Small intestine (tissue), 7 donors: ENCODE data around the gene MAD2L2. TPM values are rescaled to one million over a fixed set of nuclear protein-coding genes. Genes with fewer than 3 reads are reported as not detected.

ENCODE experiments used
- DNase-seq, 2 donors: peaks; one replicate each; pipeline versions ENCODE4 v3.0.0 to v3.0.0-alpha.2; 2013
- FAIRE-seq: peaks from 2 replicates; lab custom pipeline; 2012; peaks lifted over from hg19 to GRCh38; lab: Jason Lieb, UNC
- H3K27ac ChIP-seq, 3 donors: one replicate each; pipeline ENCODE4 v1.5.1; 2013; ENCODE audit warnings: low read length in 2 of 3, mild to moderate bottlenecking in 2 of 3, control low read depth in 1 of 3, inconsistent platforms in 1 of 3, low read depth in 1 of 3, moderate library complexity in 1 of 3
- H3K27me3 ChIP-seq, 3 donors: one replicate each; pipeline ENCODE4 v1.6.1; 2013; ENCODE audit warnings: low read length in 3 of 3, inconsistent platforms in 1 of 3; ENCODE audit not compliant: control insufficient read depth in 3 of 3, insufficient read depth in 3 of 3
- H3K36me3 ChIP-seq, 3 donors: one replicate each; pipeline ENCODE4 v1.6.1; 2013; ENCODE audit warnings: low read length in 3 of 3, inconsistent platforms in 1 of 3, low read depth in 1 of 3, mild to moderate bottlenecking in 1 of 3, moderate library complexity in 1 of 3; ENCODE audit not compliant: control insufficient read depth in 3 of 3, insufficient read depth in 2 of 3
- H3K4me1 ChIP-seq, 3 donors: one replicate each; pipeline ENCODE4 v1.6.1; 2013; ENCODE audit warnings: low read length in 2 of 3, inconsistent platforms in 1 of 3, low read depth in 1 of 3, mild to moderate bottlenecking in 1 of 3, moderate library complexity in 1 of 3; ENCODE audit not compliant: control insufficient read depth in 3 of 3, insufficient read depth in 2 of 3
- H3K4me3 ChIP-seq, 3 donors: one replicate each; pipeline ENCODE4 v1.5.1; 2013; ENCODE audit warnings: low read length in 3 of 3, control low read depth in 1 of 3, inconsistent platforms in 1 of 3, low read depth in 1 of 3, mild to moderate bottlenecking in 1 of 3, moderate library complexity in 1 of 3
- H3K9me3 ChIP-seq, 2 donors: one replicate each; pipeline ENCODE4 v1.6.1; 2013; ENCODE audit warnings: low read depth in 1 of 2, low read length in 1 of 2; ENCODE audit not compliant: control insufficient read depth in 2 of 2, insufficient read depth in 1 of 2
- WGBS, 3 donors: extraction: QIAGEN DNeasy Blood & Tissue Kit; methylation state at CpG; one replicate each; pipeline ENCODE4 v1.1.7; 2013; 5-methylcytosine and 5-hydroxymethylcytosine counted together
- polyA plus RNA-seq, 4 donors: library from polyadenylated mRNA; stranded (reverse) in 3 of 4; unstranded in 1 of 4; fragments of 200-250 nt in 3 of 4; fragments of 120-200 nt in 1 of 4; gene quantifications; one replicate each; pipeline versions ENCODE4 v1.2.1 to v1.2.3, GENCODE V29; 2013
- donor health status: healthy with polysubstance abuse.
- donor health status: control.
- donor health status: control.
- donor health status: Bipolar disorder and iron deficiency.
- donor health status: healthy.

Gene MAD2L2
- polyA plus RNA-seq, 4 donors = 17.2 to 34.6 (median 27.6) TPM

DNA sequence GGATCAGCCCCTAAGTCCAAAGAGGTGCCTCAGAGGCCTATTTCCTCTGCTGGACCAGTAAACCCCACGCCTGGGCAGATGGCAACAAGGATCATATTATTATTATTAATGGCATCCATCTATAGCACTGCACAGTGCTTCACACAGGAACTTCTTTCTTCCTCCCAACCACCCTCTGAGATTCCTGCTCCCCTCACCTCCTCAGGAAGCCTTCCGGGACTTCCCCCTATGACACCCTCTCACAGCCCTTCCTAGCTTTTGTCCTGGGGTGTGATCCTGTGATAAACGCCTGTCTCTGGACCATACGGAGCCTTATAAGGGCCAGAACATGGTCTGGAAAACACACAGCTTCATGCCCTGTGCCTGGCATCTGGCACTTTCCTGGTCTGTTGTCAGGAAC, 29.9 kb downstream of the MAD2L2 start:
- no peak for FAIRE-seq
- Histone ChIP-seq H3K27ac (no peak overlapping the region), H3K27me3 (peaks cover 0 to 20% (median 0%) of the 10 kb centered on the region in 3 donors), H3K4me1 (peaks cover 0 to 55% (median 7%) of the 10 kb centered on the region in 3 donors), H3K9me3 (no peaks in the 10 kb centered on the region), H3K36me3 (peaks cover 0 to 38% (median 0%) of the 10 kb centered on the region in 3 donors), H3K4me3 (no peak overlapping the region)
- WGBS, 3 donors = 85 to 94% (median 90%) methylated on average over 4 of the region's 4 CpGs
- DNase-seq = no peak

DNA sequence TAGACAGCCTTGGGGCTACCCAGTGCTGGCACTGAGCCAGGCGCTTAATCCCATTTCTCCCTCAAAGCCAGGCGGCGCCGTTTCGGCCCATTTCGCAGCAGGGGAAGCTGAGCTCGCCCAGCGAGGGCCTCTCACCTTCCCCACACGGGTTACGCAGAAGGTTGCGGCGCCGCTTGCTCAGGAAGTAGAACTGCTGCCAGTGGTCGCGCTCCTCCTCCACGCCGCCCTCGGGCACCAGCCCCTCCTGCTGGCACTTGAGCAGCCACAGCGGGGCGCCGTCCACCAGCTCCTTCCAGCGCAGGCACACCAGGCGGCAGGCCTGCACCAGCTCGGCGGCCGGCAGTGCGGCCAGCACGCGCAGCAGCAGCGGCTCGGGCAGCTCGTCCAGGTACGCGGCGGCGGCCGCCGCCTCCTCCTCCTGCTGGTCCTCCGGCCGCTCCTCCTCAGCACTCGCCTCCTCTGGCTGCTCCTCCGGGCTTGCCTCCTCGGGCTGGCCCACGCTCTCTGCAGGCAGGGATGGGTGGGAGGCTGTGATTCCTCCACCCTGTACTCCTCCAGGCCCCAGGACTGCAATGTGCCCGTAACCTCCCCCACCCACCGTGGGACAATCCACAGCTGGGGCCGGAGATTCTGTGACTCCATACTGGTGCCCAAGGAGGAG, 30.5 kb downstream of the MAD2L2 start:
- Histone ChIP-seq H3K4me3 (peak overlapping the region in 1 of 3 donors; percentile 12), H3K27me3 (peaks cover 0 to 20% (median 0%) of the 10 kb centered on the region in 3 donors), H3K36me3 (peaks cover 0 to 39% (median 0%) of the 10 kb centered on the region in 3 donors), H3K9me3 (no peaks in the 10 kb centered on the region), H3K4me1 (peaks cover 0 to 50% (median 3%) of the 10 kb centered on the region in 3 donors), H3K27ac (no peak overlapping the region)
- no peak for FAIRE-seq
- DNase-seq = peak; percentile 59 to 81
- WGBS, 3 donors = 29 to 32% (median 29%) methylated on average over 29 to 47 of the region's 47 CpGs

DNA sequence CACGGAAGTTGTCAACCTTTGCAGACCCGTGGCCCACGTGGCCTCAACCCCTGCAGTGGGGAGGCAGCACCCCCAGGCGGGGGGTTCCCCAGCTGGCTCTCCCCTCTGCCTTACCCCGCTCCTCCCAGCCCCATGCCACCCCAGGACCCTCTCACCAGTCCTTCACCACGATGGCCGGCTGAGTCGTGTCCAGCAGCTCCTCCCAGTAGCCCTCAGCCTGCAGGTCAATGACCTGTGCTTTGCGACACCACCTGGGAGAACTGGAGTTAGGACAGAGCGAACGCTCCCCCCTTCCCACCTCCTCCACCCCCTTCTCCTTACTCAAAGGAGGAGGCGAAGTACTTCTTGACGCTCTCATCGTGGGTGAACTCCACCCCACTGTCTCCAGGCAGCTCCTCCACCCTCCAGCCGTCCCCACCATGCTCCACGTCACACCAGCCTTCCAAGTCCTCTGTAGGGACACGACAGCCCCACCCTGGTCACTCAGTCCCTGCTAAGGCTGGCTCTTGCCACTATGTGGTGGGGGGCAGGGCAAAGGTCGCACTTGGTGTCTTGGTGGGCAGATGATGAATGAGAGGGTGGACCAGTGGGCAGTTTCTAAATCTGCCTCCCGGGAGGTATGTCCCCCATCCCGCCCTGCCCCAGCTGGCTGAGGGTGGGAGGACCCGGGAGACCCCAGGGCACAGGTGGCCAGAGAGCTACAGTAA, 31.2 kb downstream of the MAD2L2 start:
- 32 to 50% (median 46%) methylated on average over 21 of the region's 21 CpGs for WGBS, 3 donors
- Histone ChIP-seq H3K9me3 (no peaks in the 10 kb centered on the region), H3K27me3 (peaks cover 0 to 20% (median 0%) of the 10 kb centered on the region in 3 donors), H3K27ac (no peak overlapping the region), H3K4me1 (peaks cover 0 to 47% (median 0%) of the 10 kb centered on the region in 3 donors), H3K4me3 (no peak overlapping the region), H3K36me3 (peaks cover 0 to 39% (median 0%) of the 10 kb centered on the region in 3 donors)
- peak in 1 of 2 donors; percentile 34 for DNase-seq
- FAIRE-seq = no peak

DNA sequence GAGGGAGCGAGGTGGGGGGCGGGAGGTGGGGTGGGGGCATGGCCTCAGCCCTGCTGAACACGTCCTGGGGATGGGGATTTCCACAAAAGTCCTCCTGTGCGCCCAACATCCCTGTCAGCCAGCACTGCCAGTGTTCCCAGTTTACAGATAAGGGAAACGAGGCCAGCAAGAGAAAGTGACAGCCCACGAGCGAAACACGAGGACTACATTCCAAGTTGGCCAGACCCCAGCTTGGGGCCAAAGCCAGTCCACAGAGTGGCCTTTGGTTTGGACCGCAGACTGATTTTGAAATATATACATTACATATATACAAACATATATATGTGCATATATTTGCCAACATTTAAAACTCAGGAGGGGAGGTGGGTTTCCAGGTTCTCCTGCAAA, 31.7 kb downstream of the MAD2L2 start:
- no peak for DNase-seq
- Histone ChIP-seq H3K27me3 (peaks cover 0 to 18% (median 0%) of the 10 kb centered on the region in 3 donors), H3K27ac (no peak overlapping the region), H3K4me3 (no peak overlapping the region), H3K4me1 (peaks cover 0 to 47% (median 0%) of the 10 kb centered on the region in 3 donors), H3K9me3 (no peaks in the 10 kb centered on the region), H3K36me3 (peaks cover 0 to 39% (median 0%) of the 10 kb centered on the region in 3 donors)
- 16 to 28% (median 23%) methylated on average over 7 to 9 of the region's 9 CpGs for WGBS, 3 donors
- no peak for FAIRE-seq

DNA sequence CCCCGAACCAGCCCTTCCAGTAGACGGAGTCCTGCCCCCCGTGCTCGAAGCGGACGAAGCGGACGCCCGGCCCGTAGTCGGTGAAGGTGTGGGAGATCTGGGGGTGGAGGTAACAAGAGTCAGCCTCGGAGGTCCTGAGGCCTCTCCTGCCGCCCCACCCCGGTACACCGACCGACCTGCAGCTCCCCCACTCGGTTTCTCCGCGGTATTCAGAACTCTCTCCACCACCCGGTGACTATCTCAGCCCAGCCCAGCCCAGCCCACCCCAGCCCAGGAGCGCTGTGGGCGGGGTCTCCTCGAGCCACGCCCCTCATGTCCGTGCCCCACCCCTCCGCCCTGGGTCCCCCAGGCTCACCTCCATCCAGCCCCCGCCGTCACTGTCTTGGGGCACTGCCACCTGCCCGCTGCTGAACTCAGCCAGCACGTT, 32.2 kb downstream of the MAD2L2 start:
- Histone ChIP-seq H3K4me1 (peaks cover 0 to 43% (median 0%) of the 10 kb centered on the region in 3 donors), H3K36me3 (peaks cover 0 to 39% (median 0%) of the 10 kb centered on the region in 3 donors), H3K27me3 (peaks cover 0 to 18% (median 0%) of the 10 kb centered on the region in 3 donors), H3K9me3 (no peaks in the 10 kb centered on the region), H3K4me3 (peak overlapping the region in 1 of 3 donors; percentile 4), H3K27ac (no peak overlapping the region)
- WGBS, 3 donors = 1 to 21% (median 12%) methylated on average over 27 to 30 of the region's 30 CpGs
- DNase-seq (peak; percentile 43 to 57), FAIRE-seq (no peak)

DNA sequence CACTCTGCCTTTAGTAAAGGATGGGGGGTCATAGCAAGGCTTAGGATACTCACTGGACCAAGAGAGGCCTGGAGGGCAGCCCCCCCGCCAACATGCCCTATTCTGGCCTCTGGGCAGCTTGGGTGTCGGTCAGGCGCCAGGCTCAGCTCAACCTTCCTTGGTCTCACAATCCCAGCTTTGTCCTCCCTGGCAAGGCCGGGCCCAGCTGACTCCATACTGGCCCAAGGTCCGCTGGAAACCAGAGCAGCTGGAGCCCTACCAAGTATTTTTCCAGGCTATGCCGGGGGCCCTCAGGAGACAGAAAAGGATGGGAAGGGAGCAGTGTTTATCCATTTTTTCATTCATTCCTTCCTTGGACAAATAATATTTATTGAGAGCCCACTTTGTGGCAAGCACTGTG, 32.9 kb downstream of the MAD2L2 start:
- Histone ChIP-seq H3K4me1 (peaks cover 0 to 40% (median 0%) of the 10 kb centered on the region in 3 donors), H3K4me3 (no peak overlapping the region), H3K36me3 (peaks cover 0 to 39% (median 0%) of the 10 kb centered on the region in 3 donors), H3K27me3 (peaks cover 0 to 18% (median 0%) of the 10 kb centered on the region in 3 donors), H3K9me3 (no peaks in the 10 kb centered on the region), H3K27ac (no peak overlapping the region)
- 46 to 65% (median 63%) methylated on average over 6 of the region's 6 CpGs for WGBS, 3 donors
- DNase-seq (no peak), FAIRE-seq (no peak)

DNA sequence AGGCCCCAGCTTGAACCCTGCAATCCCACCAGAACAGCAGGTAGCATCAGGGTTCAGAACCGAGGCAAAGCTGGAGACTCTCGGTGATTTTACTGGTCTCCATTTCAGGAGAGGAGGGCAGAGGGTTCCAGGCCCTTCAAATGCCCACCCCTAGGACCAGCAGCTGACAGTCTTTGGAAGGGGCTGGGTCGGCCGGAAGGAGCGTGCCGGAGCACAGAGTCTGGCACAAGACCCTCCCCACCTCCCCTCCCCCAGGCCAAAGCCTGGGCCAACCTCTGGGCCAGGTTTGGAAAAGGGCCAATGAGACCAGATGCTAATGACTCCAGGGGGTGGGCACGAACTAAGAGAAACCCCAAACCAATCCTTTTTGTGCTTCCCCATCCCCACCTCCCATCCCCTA, 33.6 kb downstream of the MAD2L2 start:
- Histone ChIP-seq H3K36me3 (peaks cover 0 to 35% (median 0%) of the 10 kb centered on the region in 3 donors), H3K9me3 (no peaks in the 10 kb centered on the region), H3K27me3 (peaks cover 0 to 18% (median 0%) of the 10 kb centered on the region in 3 donors), H3K27ac (no peak overlapping the region), H3K4me3 (no peak overlapping the region), H3K4me1 (peaks cover 0 to 33% (median 0%) of the 10 kb centered on the region in 3 donors)
- FAIRE-seq (no peak), DNase-seq (no peak)
- WGBS, 3 donors = 80 to 86% (median 85%) methylated on average over 7 of the region's 7 CpGs

DNA sequence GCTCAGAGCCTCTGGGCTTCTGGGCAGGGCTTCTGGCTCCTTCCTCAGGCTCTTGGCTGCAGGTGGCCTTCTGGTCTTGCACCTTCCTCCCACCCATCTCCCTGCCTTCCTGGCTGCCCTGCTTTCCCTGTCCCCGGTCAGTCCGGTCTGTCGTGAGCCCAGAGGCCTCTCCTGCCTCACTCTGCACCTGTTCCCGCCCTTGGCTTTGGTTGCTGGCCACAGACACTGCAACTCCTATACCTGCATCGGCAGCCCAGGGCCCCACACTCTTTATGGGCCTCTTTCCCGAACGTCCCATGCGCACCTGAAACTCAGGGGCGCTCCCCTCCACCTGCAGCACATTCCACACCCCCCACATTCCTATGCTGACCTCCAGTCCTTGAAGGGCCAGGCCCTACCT, 34.6 kb downstream of the MAD2L2 start:
- peaks cover 0 to 18% (median 0%) of the 10 kb centered on the region in 3 donors for H3K27me3 ChIP-seq
- H3K4me1 ChIP-seq = peaks cover 0 to 28% (median 0%) of the 10 kb centered on the region in 3 donors
- H3K4me3 ChIP-seq = no peak overlapping the region
- peaks cover 0 to 35% (median 0%) of the 10 kb centered on the region in 3 donors for H3K36me3 ChIP-seq
- H3K27ac ChIP-seq = no peak overlapping the region
- DNase-seq = no peak
- 83 to 89% (median 83%) methylated on average over 9 of the region's 9 CpGs for WGBS, 3 donors
- H3K9me3 ChIP-seq = no peaks in the 10 kb centered on the region
- no peak for FAIRE-seq
